Body of pancreas (tissue), 4 donors: ENCODE data around the gene GOLM1. TPM values are rescaled to one million over a fixed set of nuclear protein-coding genes. Genes with fewer than 3 reads are reported as not detected.

Source experiments
- ATAC-seq: fragments of 150-250 bp; one replicate; pipeline ENCODE4 v1.9.1; 2016
- DNase-seq, 4 donors: peaks; one replicate each; pipeline ENCODE4 v3.0.0-alpha.2; 2019
- H3K27ac ChIP-seq, 4 donors: fragments of 200-600 bp; sonication (generic); 1 replicate in 3 of 4; 2 replicates in 1 of 4; pipeline versions ENCODE4 v1.5.1 to v1.6.1; 2016 to 2019; ENCODE audit warnings: mild to moderate bottlenecking in 1 of 4, mixed read lengths in 1 of 4, moderate library complexity in 1 of 4
- H3K27me3 ChIP-seq, 2 donors: fragments of 200-600 bp; sonication (generic); one replicate each; pipeline ENCODE4 v1.6.0; 2016; ENCODE audit warnings: mild to moderate bottlenecking in 1 of 2
- H3K36me3 ChIP-seq, 2 donors: fragments of 200-600 bp; sonication (generic); replicated peaks in 1 of 2; 2 replicates each; pipeline ENCODE4 v1.5.1; 2016; ENCODE audit warnings: low read depth in 2 of 2; ENCODE audit not compliant: insufficient read depth in 1 of 2
- H3K4me1 ChIP-seq: fragments of 200-600 bp; sonication (generic); one replicate; pipeline ENCODE4 v1.6.0; 2016
- H3K4me3 ChIP-seq, 2 donors: fragments of 200-600 bp; sonication (generic); 1 replicate in 1 of 2; 2 replicates in 1 of 2; pipeline ENCODE4 v1.5.1; 2016 to 2019
- H3K9me3 ChIP-seq, 3 donors: fragments of 200-600 bp; sonication (generic); 1 replicate in 2 of 3; 2 replicates in 1 of 3; pipeline ENCODE4 v1.5.1; 2016
- CTCF ChIP-seq, 7 experiments: fragments of 450-650 bp in 4 of 7; fragments of 200-600 bp in 3 of 7; sonication (generic) in 3 of 7; IDR thresholded peaks; one replicate each; pipeline ENCODE4 v1.5.1; 2016 to 2019; ENCODE audit warnings: antibody characterized with exemption in 7 of 7
- POLR2A ChIP-seq, 3 donors: fragments of 450-650 bp; IDR thresholded peaks; one replicate each; pipeline ENCODE4 v1.6.1; 2016; ENCODE audit warnings: antibody characterized with exemption in 3 of 3, mild to moderate bottlenecking in 2 of 3
- WGBS, 2 donors: methylation state at CpG; one replicate each; pipeline ENCODE4 v1.1.5; 2017; 5-methylcytosine and 5-hydroxymethylcytosine counted together
- intact Hi-C: fragments of 100-400 bp; cut with DNase I; formaldehyde crosslinking; loops from one replicate; pipeline ENCODE4 v1.15.1; 2023
- total RNA-seq, 2 donors: library from RNA; depleted of rRNA; stranded (reverse); fragments of >200 nt; gene quantifications; one replicate each; pipeline ENCODE4 v1.1.0, GENCODE V29; 2016

The GOLM1 gene
- total RNA-seq, 2 donors from 2014 or later, result 29.0 to 36.6 TPM

GRCh38 chr9:86079421-86079831 lies 19.9 kb downstream of the GOLM1 start:
- intact Hi-C loops, result no loop called here
- H3K9me3 ChIP-seq, result no peaks in the 10 kb centered on the region
- H3K4me1 ChIP-seq, result peaks cover 20% of the 10 kb centered on the region
- TF ChIP-seq POLR2A (IDR thresholded peaks at IDR 0.05) (no peak), CTCF (IDR thresholded peaks at IDR 0.05) (no peak)
- no peaks in the 10 kb centered on the region for H3K36me3 ChIP-seq
- DNase-seq (no peak), ATAC-seq (peak; percentile 31)
- H3K4me3 ChIP-seq, result no peak overlapping the region
- H3K27ac ChIP-seq, result peak overlapping the region; percentile 25 to 59 (median 38)
- no peaks in the 10 kb centered on the region for H3K27me3 ChIP-seq
- WGBS, 2 donors, result 59 to 74% methylated on average over 10 of the region's 10 CpGs

GRCh38 chr9:86078731-86079130 lies 20.6 kb downstream of the GOLM1 start:
- 92 to 94% methylated on average over 8 of the region's 8 CpGs for WGBS, 2 donors
- H3K36me3 ChIP-seq, result no peaks in the 10 kb centered on the region
- TF ChIP-seq CTCF (IDR thresholded peaks at IDR 0.05) (no peak), POLR2A (IDR thresholded peaks at IDR 0.05) (no peak)
- H3K27me3 ChIP-seq, result no peaks in the 10 kb centered on the region
- H3K4me1 ChIP-seq, result peaks cover 20% of the 10 kb centered on the region
- H3K4me3 ChIP-seq, result no peak overlapping the region
- H3K27ac ChIP-seq, result no peak overlapping the region
- DNase-seq, result no peak
- no peak for ATAC-seq
- intact Hi-C loops, result no loop called here
- no peaks in the 10 kb centered on the region for H3K9me3 ChIP-seq

- ATAC-seq (no peak), DNase-seq (peak in 1 of 4 donors; percentile 17)
- Histone ChIP-seq H3K9me3 (no peaks in the 10 kb centered on the region), H3K4me3 (no peak overlapping the region), H3K27me3 (no peaks in the 10 kb centered on the region), H3K4me1 (peaks cover 20% of the 10 kb centered on the region), H3K36me3 (no peaks in the 10 kb centered on the region), H3K27ac (no peak overlapping the region)
- TF ChIP-seq CTCF (IDR thresholded peaks at IDR 0.05) (no peak), POLR2A (IDR thresholded peaks at IDR 0.05) (no peak)
- intact Hi-C loops, result no loop called here
- WGBS, 2 donors, result 90 to 91% methylated on average over 13 of the region's 13 CpGs
These were observed 22.1 kb downstream of the GOLM1 start for GRCh38 chr9:86077276-86077675.

GRCh38 chr9:86075132-86076109 lies 23.9 kb downstream of the GOLM1 start:
- intact Hi-C loops, result no loop called here
- no peak for DNase-seq
- no peak for ATAC-seq
- Histone ChIP-seq H3K9me3 (no peaks in the 10 kb centered on the region), H3K27ac (no peak overlapping the region), H3K27me3 (no peaks in the 10 kb centered on the region), H3K36me3 (no peaks in the 10 kb centered on the region), H3K4me1 (peaks cover 14% of the 10 kb centered on the region), H3K4me3 (no peak overlapping the region)
- 94 to 95% methylated on average over 12 of the region's 12 CpGs for WGBS, 2 donors
- TF ChIP-seq CTCF (IDR thresholded peaks at IDR 0.05), result no peak
- no peak for TF ChIP-seq POLR2A (IDR thresholded peaks at IDR 0.05)
